ACHN (cell line): Measurements from ENCODE around the gene OR5AK2.
"Not testable (repeated sequence)": the region's sequence is repeated elsewhere in the genome, so short reads cannot be mapped to it uniquely, and the experiment has no call there.

ENCODE experiments used
- DNase-seq: peaks from one replicate; pipeline ENCODE4 v3.0.0-alpha.2; 2015
- in situ Hi-C: cut with HindIII; loops from 2 replicates; pipeline ENCODE4 v1.10.0; 2017; ENCODE audit warnings: low sequenced_read_pairs, low pct_ligation_motif_present, low pct_unique_long_range_greater_than_20kb

OR5AK2 gene, protein sequence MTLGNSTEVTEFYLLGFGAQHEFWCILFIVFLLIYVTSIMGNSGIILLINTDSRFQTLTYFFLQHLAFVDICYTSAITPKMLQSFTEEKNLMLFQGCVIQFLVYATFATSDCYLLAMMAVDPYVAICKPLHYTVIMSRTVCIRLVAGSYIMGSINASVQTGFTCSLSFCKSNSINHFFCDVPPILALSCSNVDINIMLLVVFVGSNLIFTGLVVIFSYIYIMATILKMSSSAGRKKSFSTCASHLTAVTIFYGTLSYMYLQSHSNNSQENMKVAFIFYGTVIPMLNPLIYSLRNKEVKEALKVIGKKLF

DNA sequence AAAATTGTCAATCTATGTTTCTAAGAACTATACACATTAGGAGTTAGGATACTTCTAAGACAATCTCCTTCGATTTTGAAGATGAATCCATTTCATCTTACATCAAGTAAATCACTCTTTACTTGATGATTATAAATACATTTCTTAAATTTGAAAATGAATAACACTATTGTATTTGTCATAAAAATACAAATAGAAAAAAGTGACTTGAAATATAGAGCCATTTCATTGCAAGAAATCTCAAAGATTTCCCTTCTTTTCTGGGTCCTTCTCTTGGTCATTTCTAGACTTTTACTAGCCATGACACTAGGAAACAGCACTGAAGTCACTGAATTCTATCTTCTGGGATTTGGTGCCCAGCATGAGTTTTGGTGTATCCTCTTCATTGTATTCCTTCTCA is at the start of gene OR5AK2:
Gene OR5AK2 (plus strand): TSS at position 301 of the 400 bp plus-strand sequence. CDS start 0 bp downstream, at position 301.
- DNase-seq, result no peak
- in situ Hi-C loops, result no loop called here

DNA sequence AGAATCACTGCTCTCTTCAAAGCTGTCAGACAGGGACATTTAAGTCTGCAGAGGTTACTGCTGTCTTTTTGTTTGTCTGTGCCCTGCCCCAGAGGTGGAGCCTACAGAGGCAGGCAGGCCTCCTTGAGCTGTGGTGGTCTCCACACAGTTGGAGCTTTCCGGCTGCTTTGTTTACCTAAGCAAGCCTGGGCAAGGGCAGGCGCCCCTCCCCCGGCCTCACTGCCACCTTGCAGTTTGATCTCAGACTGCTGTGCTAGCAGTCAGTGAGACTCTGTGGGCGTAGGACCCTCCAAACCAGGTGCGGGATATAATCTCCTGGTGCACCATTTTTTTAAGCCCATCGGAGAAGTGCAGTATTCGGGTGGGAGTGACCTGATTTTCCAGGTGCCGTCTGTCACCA is 43.2 kb upstream of the OR5AK2 start:
- in situ Hi-C loops, DNase-seq: not testable (repeated sequence)

DNA sequence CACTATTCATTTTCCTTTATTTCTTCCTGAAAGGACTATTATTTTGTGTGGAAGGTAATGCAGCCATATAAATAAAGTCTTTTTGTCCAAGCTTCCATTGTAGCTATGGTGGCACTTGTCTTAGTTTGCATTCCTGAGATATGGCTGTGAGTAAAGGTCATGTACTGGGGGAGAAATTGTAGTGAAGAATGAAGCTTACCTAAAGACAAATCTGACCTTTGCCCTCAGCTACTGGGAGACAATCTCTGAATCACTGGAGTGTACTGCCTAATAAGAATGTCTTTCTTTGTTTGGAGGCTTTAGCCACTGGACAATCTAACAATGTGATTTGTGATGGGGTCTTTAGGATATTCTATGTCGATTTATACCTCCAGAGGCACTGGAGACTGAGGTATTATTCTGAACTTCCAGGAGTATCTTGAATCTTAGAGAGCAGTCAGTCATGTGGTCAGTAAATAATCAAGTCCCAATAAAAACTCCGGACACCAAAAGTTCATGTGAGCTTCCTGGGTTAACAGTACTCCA is 39.7 kb upstream of the OR5AK2 start:
- DNase-seq, result no peak
- in situ Hi-C loops, result no loop called here

DNA sequence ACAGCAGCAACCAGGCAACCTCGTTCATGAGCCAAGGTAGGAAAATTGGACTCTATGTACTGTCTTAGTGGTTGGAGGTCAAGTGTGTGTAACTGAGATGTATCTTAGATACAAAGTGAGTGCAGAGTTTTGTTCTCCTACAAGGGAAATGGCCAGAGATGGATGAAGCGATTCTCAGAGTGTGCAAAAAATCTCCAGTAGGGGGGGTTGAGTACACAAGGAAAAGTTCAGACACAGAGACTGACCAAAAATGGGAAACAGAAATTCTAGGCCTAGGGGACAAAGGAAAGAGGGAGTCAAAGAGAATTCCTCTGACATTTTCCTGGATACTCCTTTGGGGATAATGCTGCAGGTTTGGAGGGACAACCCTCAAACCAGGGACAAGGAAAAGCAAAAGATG is 38.2 kb upstream of the OR5AK2 start:
- DNase-seq, result no peak
- in situ Hi-C loops, result no loop called here

DNA sequence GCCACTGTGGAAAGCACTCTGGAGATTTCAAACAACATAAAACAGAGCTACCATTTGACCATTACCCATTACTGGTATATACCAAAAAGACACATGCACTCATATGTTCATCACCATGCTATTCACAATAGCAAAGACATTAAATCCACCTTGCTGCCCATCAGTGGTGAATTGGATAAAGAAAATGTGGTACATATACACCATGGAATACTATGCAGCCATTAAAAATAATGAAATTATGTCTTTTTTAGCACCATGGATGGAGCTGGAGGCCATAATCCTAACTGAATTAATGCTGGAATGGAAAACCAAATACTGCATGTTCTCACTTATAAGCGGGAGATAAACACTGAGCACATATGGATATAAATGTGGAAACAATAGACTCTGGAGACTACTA is 34.8 kb upstream of the OR5AK2 start:
- DNase-seq, in situ Hi-C loops: not testable (repeated sequence)

DNA sequence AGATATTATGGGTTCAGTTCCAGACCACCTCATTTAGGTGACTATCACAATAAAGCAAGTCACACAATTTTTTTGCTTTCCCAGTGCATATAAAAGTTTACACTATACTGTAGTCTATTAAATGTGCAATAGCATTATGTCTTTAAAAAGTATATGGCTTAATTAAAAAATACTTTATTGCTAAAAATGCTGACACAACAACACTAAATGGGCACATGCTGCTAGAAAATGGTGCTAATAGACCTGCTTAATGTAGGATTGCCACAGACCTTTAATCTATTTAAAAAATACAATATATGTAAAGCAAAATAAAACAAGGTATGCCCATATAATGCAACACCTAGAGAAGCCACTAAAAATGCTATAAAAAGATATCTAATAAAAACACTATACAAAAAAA is 27.1 kb upstream of the OR5AK2 start:
- in situ Hi-C loops, result no loop called here
- no peak for DNase-seq

DNA sequence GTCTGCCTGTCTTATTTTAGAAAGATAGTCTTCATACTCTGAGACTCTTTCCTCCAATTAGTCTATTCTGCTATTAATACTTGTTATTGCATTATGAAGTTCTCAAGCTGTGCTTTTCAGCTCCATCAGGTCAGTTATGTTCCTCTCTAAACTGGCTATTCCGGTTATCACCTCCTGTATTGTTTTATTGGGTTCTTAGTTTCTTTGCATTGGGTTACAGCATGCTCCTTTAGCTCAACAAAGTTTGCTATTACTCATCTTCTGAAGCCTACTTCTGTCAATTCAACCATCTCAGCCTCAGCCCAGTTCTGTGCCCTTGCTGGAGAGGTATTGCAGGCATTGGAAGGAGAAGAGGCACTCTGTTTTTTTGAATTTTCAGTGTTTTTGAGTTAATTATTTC is 21.0 kb upstream of the OR5AK2 start:
- no peak for DNase-seq
- in situ Hi-C loops, result no loop called here

DNA sequence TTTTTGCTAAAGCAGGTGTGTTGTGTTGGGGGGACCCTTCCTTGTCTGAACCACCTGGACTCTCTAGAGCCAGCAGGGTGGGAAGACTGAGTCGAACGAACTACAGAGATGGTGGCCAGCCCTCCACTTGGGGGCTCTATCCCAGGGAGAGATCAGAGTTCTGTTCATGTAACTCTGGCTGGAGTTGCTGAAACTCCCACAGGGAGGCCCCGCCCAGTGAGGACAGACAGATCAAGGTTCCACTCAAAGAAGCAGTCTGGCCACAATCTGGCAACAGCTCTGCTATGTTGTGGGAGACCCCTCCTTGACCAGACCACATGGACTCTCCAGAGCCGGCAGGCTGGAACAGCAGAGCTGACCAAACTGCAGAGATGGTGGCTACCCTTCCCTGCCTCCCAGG is 20.2 kb upstream of the OR5AK2 start:
- no peak for DNase-seq
- in situ Hi-C loops, result no loop called here

DNA sequence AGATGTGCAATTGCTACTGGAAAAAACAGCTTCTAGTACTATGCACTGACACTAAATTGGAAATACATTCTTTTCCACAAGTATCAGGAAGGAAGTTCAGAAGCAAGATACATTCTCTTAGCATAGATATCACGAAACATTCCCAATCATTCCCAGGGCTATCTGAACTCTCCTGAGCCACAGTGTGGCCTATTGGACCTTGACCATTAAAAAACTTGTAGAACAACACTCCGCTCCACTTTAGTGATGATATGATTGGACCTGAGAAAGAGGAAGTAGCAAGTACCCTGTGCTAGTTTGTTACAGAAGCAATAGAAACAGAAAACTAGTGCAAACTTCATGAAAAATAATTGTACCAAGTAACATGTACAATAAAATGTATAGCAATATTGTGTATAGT is 11.4 kb upstream of the OR5AK2 start:
- in situ Hi-C loops, result no loop called here
- DNase-seq, result no peak

DNA sequence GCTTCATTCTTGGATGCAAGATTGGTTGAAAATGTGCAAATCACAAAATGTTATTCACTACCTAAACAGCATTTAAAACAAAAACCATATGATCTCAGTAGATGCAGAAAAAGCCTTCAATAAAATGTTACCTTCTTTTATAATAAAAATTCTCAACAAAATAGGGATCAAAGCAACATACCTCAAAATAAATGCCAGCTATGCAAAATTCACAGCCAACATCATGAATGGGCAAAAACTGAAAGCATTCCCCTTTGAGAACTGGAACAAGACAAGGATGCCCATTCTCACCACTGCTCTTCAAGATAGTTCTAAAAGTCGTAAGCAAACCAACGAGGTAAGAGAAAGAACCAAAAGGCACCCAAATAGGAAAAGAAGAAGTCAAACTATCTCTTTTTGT is 2.0 kb downstream of the OR5AK2 start:
- no peak for DNase-seq

DNA sequence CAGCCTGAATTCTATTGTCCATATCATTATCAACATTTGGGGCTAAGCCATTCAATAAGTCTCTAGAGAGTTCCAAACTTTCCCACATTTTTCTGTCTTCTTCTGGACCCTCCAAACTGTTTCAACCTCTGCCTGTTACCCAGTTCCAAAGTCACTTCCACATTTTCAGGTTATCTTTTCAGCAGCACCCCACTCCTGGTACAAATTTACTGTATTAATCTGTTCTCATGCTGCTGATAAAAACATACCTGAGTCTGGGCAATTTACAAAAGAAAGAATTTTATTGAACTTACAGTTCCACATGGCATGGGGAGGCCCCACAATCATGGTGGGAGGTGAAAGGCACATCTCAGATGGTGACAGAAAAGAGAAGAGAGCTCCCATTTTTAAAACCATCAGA is 5.8 kb downstream of the OR5AK2 start:
- DNase-seq, result no peak
- in situ Hi-C loops, result no loop called here

More for the DNA sequence above, 2.0 kb downstream of the OR5AK2 start:
- in situ Hi-C loops, result no loop called here

DNA sequence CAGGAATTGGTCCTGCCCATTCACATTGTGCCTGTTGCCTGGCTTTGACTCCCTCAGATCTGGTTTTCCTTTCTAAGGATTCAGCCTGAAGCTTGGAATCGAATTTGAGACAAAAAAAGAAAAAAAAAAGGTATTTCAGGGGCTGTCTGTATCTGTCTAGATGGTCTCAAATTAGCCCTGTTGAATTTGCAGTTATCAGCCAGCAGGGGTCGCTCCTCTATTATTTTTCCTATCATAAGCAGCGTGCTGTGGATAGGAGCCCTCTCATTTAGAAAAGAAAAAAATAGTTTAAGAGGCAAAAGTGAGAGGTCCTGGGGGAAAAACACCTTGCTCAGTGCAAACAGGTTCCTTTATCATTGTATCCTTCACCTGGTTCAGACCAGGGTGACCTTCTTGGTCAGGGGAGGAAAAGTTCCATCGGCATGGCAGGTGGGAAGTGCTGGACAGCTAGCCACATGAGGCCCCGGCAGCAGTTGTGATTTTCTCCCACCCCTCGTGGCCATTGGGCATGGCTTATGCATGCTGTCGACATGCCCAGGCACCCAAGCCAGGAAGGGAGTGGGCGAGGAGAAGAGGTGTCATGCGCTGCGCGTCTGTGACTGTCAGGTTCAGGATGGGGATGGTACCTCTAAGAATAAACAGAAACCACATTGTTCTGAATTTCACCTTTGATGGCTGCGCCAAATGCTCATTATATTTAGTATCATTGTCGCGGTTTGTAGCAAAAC is 13.1 kb downstream of the OR5AK2 start:
- in situ Hi-C loops, result no loop called here
- no peak for DNase-seq

DNA sequence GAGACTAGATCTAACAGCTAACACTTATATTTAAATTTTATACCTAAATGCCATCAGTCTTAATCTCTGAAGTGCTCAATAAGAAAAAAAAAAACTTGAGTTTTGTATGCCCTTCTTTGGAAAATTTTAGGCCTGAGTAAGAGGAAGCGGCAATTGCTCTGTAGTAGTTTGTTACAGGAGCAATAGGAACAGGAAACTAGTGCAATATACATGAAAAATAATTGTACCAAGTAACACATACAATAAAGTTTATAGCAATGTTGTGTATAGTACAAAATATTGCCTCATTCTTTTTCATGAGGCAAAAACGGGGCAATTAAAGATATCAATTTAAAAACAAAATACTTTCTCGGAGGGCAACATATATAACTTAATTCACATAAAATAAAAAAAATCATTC is 19.7 kb downstream of the OR5AK2 start:
- in situ Hi-C loops, result no loop called here

DNA sequence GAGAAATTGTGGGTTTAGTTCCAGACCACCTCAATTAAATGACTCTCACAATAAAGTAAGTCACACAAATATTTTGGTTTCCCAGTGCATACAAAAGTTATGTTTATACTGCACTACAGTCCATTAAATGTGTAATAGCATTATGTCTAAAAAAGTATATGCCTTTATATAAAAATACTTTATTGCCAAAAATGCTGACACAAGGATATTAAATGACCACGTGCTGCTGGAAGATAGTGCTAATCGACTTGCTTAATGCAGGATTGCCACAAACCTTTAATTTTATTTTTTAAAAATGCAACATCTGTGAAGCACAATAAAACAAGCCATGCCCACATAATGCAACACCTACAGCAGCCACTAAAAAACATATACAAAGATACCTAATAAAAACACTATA is 27.0 kb downstream of the OR5AK2 start:
- DNase-seq, result no peak
- in situ Hi-C loops, result no loop called here

More for the DNA sequence above, 19.7 kb downstream of the OR5AK2 start:
- DNase-seq, result no peak

DNA sequence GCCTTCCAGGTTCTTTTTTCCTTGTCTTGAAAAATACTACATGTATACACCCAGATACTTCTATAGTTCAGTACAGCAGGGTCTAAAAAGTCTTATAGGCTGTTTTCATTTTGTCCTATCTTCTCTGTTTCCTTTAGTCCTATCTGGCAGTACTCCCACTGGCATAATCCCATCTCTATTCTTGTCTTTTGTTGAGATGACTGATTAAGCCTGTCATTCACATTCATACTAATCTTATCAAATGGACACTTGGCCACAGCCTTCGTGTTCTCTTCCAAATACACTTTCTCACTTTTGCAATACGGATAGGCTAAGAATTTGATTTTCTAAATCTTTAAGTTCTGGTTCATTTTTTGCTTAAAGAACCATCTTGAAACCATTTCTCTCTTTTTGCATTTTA is 42.8 kb downstream of the OR5AK2 start:
- in situ Hi-C loops, result no loop called here
- no peak for DNase-seq
